Mesenchymal stem cell (in vitro differentiated cells and primary cell): ENCODE results near the gene GAS2L3.
"Not testable (repeated sequence)": the region's sequence is repeated elsewhere in the genome, so short reads cannot be mapped to it uniquely, and the experiment has no call there.

Experiments
- DNase-seq: peaks from one replicate; pipeline ENCODE4 v3.0.0-alpha.2; 2013
- H2AFZ ChIP-seq: one replicate; pipeline ENCODE4 v1.6.1; 2013; ENCODE audit warnings: low read depth, mild to moderate bottlenecking, control low read depth, inconsistent platforms, low read length, moderate library complexity
- H2AK5ac ChIP-seq: 2 replicates; pipeline ENCODE4 v1.6.1; 2013; ENCODE audit warnings: low read length, moderate library complexity, mild to moderate bottlenecking, inconsistent platforms; ENCODE audit not compliant: severe bottlenecking
- H2BK120ac ChIP-seq: one replicate; pipeline ENCODE4 v1.6.1; 2013; ENCODE audit warnings: low read depth, mild to moderate bottlenecking, inconsistent platforms, low read length, moderate library complexity
- H2BK12ac ChIP-seq, 2 experiments: one replicate each; pipeline ENCODE4 v1.6.1; 2013; ENCODE audit warnings: inconsistent platforms in 2 of 2, low read length in 2 of 2, mild to moderate bottlenecking in 2 of 2, moderate library complexity in 2 of 2, control low read depth in 1 of 2
- H2BK15ac ChIP-seq: one replicate; pipeline ENCODE4 v1.6.1; 2013; ENCODE audit warnings: mild to moderate bottlenecking, low read depth, inconsistent platforms; ENCODE audit not compliant: poor library complexity, severe bottlenecking
- H2BK5ac ChIP-seq: 2 replicates; pipeline ENCODE4 v1.6.1; 2013; ENCODE audit warnings: low read depth, mild to moderate bottlenecking, low read length, control low read depth, inconsistent platforms; ENCODE audit not compliant: poor library complexity, severe bottlenecking
- H3K14ac ChIP-seq, 2 experiments: one replicate each; pipeline ENCODE4 v1.6.1; 2013; ENCODE audit warnings: inconsistent platforms in 2 of 2, low read length in 2 of 2, control low read depth in 1 of 2, mild to moderate bottlenecking in 1 of 2, moderate library complexity in 1 of 2
- H3K18ac ChIP-seq, 2 experiments: one replicate each; pipeline ENCODE4 v1.6.1; 2013; ENCODE audit warnings: inconsistent platforms in 2 of 2, low read length in 2 of 2, control low read depth in 1 of 2, low read depth in 1 of 2, mild to moderate bottlenecking in 1 of 2
- H3K23ac ChIP-seq, 2 experiments: one replicate each; pipeline ENCODE4 v1.6.1; 2013; ENCODE audit warnings: inconsistent platforms in 2 of 2, low read length in 2 of 2, mild to moderate bottlenecking in 2 of 2, moderate library complexity in 2 of 2, control low read depth in 1 of 2
- H3K27ac ChIP-seq: 2 replicates; pipeline ENCODE4 v1.5.1; 2013; ENCODE audit warnings: mild to moderate bottlenecking, moderate library complexity, low read length, control low read depth, inconsistent platforms; ENCODE audit not compliant: poor library complexity, severe bottlenecking
- H3K27me3 ChIP-seq, 2 experiments: 2 replicates each; pipeline versions ENCODE4 v1.6.1 to v1.7.0; 2013; ENCODE audit warnings: low read length in 2 of 2, mild to moderate bottlenecking in 2 of 2, moderate library complexity in 2 of 2, control low read depth in 1 of 2, inconsistent platforms in 1 of 2; ENCODE audit not compliant: control insufficient read depth in 1 of 2, insufficient read depth in 1 of 2
- H3K36me3 ChIP-seq, 2 experiments: 2 replicates each; pipeline versions ENCODE4 v1.6.1 to v1.7.0; 2013; ENCODE audit warnings: low read length in 2 of 2, control low read depth in 1 of 2, inconsistent platforms in 1 of 2, low read depth in 1 of 2, mild to moderate bottlenecking in 1 of 2; ENCODE audit not compliant: insufficient read depth in 2 of 2, control insufficient read depth in 1 of 2
- H3K4ac ChIP-seq, 2 experiments: one replicate each; pipeline ENCODE4 v1.6.1; 2013; ENCODE audit warnings: inconsistent platforms in 2 of 2, low read length in 2 of 2, mild to moderate bottlenecking in 2 of 2, moderate library complexity in 2 of 2, control low read depth in 1 of 2, low read depth in 1 of 2
- H3K4me1 ChIP-seq: 2 replicates; pipeline ENCODE4 v1.6.1; 2013; ENCODE audit warnings: low read depth, low read length, control low read depth; ENCODE audit not compliant: control insufficient read depth, insufficient read depth
- H3K4me2 ChIP-seq: 2 replicates; pipeline ENCODE4 v1.6.1; 2013; ENCODE audit warnings: low read length, mild to moderate bottlenecking, inconsistent platforms; ENCODE audit not compliant: poor library complexity, severe bottlenecking
- H3K4me3 ChIP-seq, 2 experiments: 2 replicates each; pipeline versions ENCODE4 v1.5.1 to v1.7.0; 2013; ENCODE audit warnings: low read length in 2 of 2, mild to moderate bottlenecking in 2 of 2, control low read depth in 1 of 2, low read depth in 1 of 2; ENCODE audit not compliant: insufficient read depth in 1 of 2
- H3K79me1 ChIP-seq: replicated peaks from 2 replicates; pipeline ENCODE4 v1.6.1; 2013; ENCODE audit warnings: mild to moderate bottlenecking, control low read depth, low read length, inconsistent platforms; ENCODE audit not compliant: poor library complexity, severe bottlenecking
- H3K9ac ChIP-seq: 2 replicates; pipeline ENCODE4 v1.7.0; 2013; ENCODE audit warnings: mild to moderate bottlenecking, low read length, moderate library complexity
- H3K9me3 ChIP-seq: 2 replicates; pipeline ENCODE4 v1.7.0; 2013; ENCODE audit warnings: mild to moderate bottlenecking, low read length; ENCODE audit not compliant: control insufficient read depth
- H4K8ac ChIP-seq: one replicate; pipeline ENCODE4 v1.6.1; 2013; ENCODE audit warnings: inconsistent platforms, mild to moderate bottlenecking, low read length, moderate library complexity
- H4K91ac ChIP-seq: one replicate; pipeline ENCODE4 v1.6.1; 2013; ENCODE audit warnings: mild to moderate bottlenecking, low read length, inconsistent platforms
- WGBS: methylation state at CpG from one replicate; pipeline ENCODE4 v1.1.7; 2013; ENCODE audit warnings: mixed read lengths; 5-methylcytosine and 5-hydroxymethylcytosine counted together

Gene GAS2L3

GRCh38 chr12:100557357-100557756 lies 16.1 kb upstream of the GAS2L3 start:
- Histone ChIP-seq H4K8ac (no peak overlapping the region), H2BK12ac (no peak overlapping the region), H2BK5ac (no peak overlapping the region), H3K23ac (no peak overlapping the region), H3K36me3 (no peaks in the 10 kb centered on the region), H2AFZ (no peak overlapping the region), H4K91ac (no peak overlapping the region), H3K14ac (no peak overlapping the region), H3K27ac (no peak overlapping the region), H3K4me2 (no peak overlapping the region), H3K18ac (no peak overlapping the region), H3K4ac (no peak overlapping the region), H2BK15ac (no peak overlapping the region), H3K9me3 (no peaks in the 10 kb centered on the region), H3K4me1 (no peaks in the 10 kb centered on the region), H3K9ac (no peak overlapping the region), H2BK120ac (no peak overlapping the region), H3K79me1 (no peaks in the 10 kb centered on the region), H3K4me3 (no peak overlapping the region), H2AK5ac (no peak overlapping the region), H3K27me3 (peaks cover 0 to 5% of the 10 kb centered on the region in 2 experiments)
- no CpG with 5 or more reads among the region's 2 CpGs for WGBS
- DNase-seq, result no peak

GRCh38 chr12:100559261-100559660 lies 14.2 kb upstream of the GAS2L3 start:
- H3K27ac ChIP-seq, H2BK15ac ChIP-seq, H3K4ac ChIP-seq, H3K9me3 ChIP-seq, H3K36me3 ChIP-seq, H3K4me2 ChIP-seq, H2BK12ac ChIP-seq, H3K9ac ChIP-seq, H2AFZ ChIP-seq, H3K18ac ChIP-seq, H3K27me3 ChIP-seq, H2BK120ac ChIP-seq, H2BK5ac ChIP-seq, H3K23ac ChIP-seq, H2AK5ac ChIP-seq, H3K4me1 ChIP-seq, DNase-seq, H3K4me3 ChIP-seq, H3K79me1 ChIP-seq, H4K91ac ChIP-seq, H3K14ac ChIP-seq, H4K8ac ChIP-seq: not testable (repeated sequence)
- WGBS, result 97% methylated on average over 15 of the region's 21 CpGs

DNA sequence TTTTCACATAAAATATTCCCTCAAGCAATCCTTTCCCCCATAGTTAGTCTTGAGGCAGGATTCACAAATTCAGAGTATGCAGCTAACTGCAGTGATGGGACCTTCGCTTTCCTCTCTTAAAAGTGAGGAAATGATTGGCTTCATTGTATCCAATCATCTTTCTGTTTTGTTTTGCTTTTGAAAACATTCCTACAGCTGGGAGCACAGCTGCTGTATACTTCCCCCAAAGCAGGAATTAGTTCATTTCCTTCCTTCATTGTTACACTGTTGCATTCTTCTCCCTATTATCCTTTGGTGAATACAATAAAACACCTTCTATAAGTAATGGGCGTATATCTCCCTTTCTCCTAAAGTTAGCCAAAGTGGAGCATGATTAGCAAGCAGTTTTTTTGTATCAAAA lies 9.4 kb upstream of the GAS2L3 start:
- Histone ChIP-seq H3K27ac (no peak overlapping the region), H3K36me3 (no peaks in the 10 kb centered on the region), H2BK15ac (no peak overlapping the region), H3K9ac (no peak overlapping the region), H3K23ac (no peak overlapping the region), H3K14ac (no peak overlapping the region), H2BK120ac (no peak overlapping the region), H3K18ac (no peak overlapping the region), H2BK12ac (no peak overlapping the region), H4K91ac (no peak overlapping the region), H3K4me2 (no peak overlapping the region), H4K8ac (no peak overlapping the region), H3K4me3 (no peak overlapping the region), H3K79me1 (no peaks in the 10 kb centered on the region), H2AFZ (no peak overlapping the region), H2AK5ac (no peak overlapping the region), H3K4me1 (no peaks in the 10 kb centered on the region), H2BK5ac (no peak overlapping the region), H3K4ac (no peak overlapping the region), H3K9me3 (no peaks in the 10 kb centered on the region), H3K27me3 (peaks cover 0 to 24% of the 10 kb centered on the region in 2 experiments)
- 90% methylated on average over 1 of the region's 2 CpGs for whole genome bisulfite sequencing
- DNase-seq, result no peak

DNA sequence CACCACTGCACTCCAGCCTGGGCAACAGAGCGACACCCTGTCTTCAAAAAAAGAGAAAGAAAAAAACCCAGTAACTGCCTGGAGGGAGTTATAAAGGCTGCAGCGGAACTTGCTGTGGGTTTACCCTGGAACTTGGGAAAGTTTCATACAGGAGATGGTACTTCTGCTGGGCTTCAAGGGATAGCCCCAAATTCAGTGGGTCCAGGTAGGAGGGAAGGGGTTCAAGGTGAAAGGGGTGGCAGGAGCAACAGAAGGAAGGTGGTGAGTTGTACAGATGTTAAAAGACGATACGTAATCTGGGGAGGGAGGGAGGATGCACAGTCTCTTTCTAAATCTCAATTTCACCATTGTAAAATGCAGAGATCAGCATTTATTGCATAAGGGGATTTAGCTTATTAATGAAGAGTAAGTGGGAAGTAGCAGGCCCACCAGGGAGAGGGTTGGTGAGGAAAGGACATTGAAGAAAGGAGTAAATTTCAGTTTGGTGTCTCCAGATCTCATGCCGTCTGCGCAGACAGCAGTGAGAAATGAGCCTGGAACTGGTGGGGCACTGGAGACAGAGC lies 8.5 kb upstream of the GAS2L3 start:
- no peaks in the 10 kb centered on the region for H3K4me1 ChIP-seq
- H3K4me3 ChIP-seq, result no peak overlapping the region
- H2BK5ac ChIP-seq, result no peak overlapping the region
- peaks cover 0 to 24% of the 10 kb centered on the region in 2 experiments for H3K27me3 ChIP-seq
- H3K9ac ChIP-seq, result no peak overlapping the region
- H4K91ac ChIP-seq, result no peak overlapping the region
- H2BK15ac ChIP-seq, result no peak overlapping the region
- no peak overlapping the region for H2BK120ac ChIP-seq
- no peaks in the 10 kb centered on the region for H3K79me1 ChIP-seq
- no peak for DNase-seq
- no peak overlapping the region for H3K23ac ChIP-seq
- H2AK5ac ChIP-seq, result no peak overlapping the region
- no peak overlapping the region for H3K4me2 ChIP-seq
- no peaks in the 10 kb centered on the region for H3K36me3 ChIP-seq
- no peaks in the 10 kb centered on the region for H3K9me3 ChIP-seq
- H2AFZ ChIP-seq, result no peak overlapping the region
- no peak overlapping the region for H3K18ac ChIP-seq
- H3K14ac ChIP-seq, result no peak overlapping the region
- no peak overlapping the region for H4K8ac ChIP-seq
- H3K27ac ChIP-seq, result no peak overlapping the region
- 92% methylated on average over 4 of the region's 6 CpGs for WGBS
- H3K4ac ChIP-seq, result no peak overlapping the region
- H2BK12ac ChIP-seq, result no peak overlapping the region
